Epithelial cell of proximal tubule (primary cell): ENCODE data around the gene TEDC1. TPM values are rescaled to one million over a fixed set of nuclear protein-coding genes. Genes with fewer than 3 reads are reported as not detected.
A peak's percentile ranks its signal among the peaks of the same experiment; 100 is the strongest.

Experiments
- DNase-seq: peaks from one replicate; pipeline ENCODE4 v3.0.0-alpha.2; 2011; ENCODE audit warnings: low read depth
- H3K4me3 ChIP-seq: 2 replicates; pipeline ENCODE4 v1.5.1; 2011; ENCODE audit warnings: low read depth, mild to moderate bottlenecking, low read length
- CTCF ChIP-seq: conservative IDR thresholded peaks from 2 replicates; pipeline ENCODE4 v1.5.1; 2012; ENCODE audit warnings: low read depth, mild to moderate bottlenecking, low read length
- total RNA-seq: library from RNA; depleted of rRNA; stranded (reverse); fragments of >200 nt; gene quantifications from 2 replicates; pipeline ENCODE4 v1.2.3, GENCODE V29; 2015

TEDC1 gene
- total RNA-seq, 1 donor from 2014 or later, result 30.5 TPM

- DNase-seq, result no peak
- no peak for TF ChIP-seq CTCF
- H3K4me3 ChIP-seq, result peak overlapping the region; percentile 37
Observed at GRCh38 chr14:105487449-105487985, 3.5 kb upstream of the TEDC1 start.

GRCh38 chr14:105487986-105488777, 2.9 kb upstream of the TEDC1 start:
- H3K4me3 ChIP-seq, result peak overlapping the region; percentile 37
- TF ChIP-seq CTCF, result no peak
- no peak for DNase-seq

GRCh38 chr14:105488781-105489541, 2.1 kb upstream of the TEDC1 start:
- H3K4me3 ChIP-seq, result peak overlapping the region; percentile 77
- DNase-seq, result no peak
- no peak for TF ChIP-seq CTCF

- DNase-seq, result no peak
- TF ChIP-seq CTCF, result peak; percentile 70
Observed at GRCh38 chr14:105489542-105490266, 1.3 kb upstream of the TEDC1 start.

GRCh38 chr14:105490267-105490571, 827 bp upstream of the TEDC1 start:
- TF ChIP-seq CTCF, result no peak
- DNase-seq, result no peak
- H3K4me3 ChIP-seq, result peak overlapping the region; percentile 77

More at GRCh38 chr14:105489542-105490266, 1.3 kb upstream of the TEDC1 start:
- peak overlapping the region; percentile 77 for H3K4me3 ChIP-seq

GRCh38 chr14:105491366-105491973, 424 bp downstream of the TEDC1 start:
- TF ChIP-seq CTCF, result no peak
- H3K4me3 ChIP-seq, result peak overlapping the region; percentile 81
- DNase-seq, result no peak
